ENCODE measurements around the gene KCNQ2.
A peak's percentile ranks its signal among the peaks of the same experiment; 100 is the strongest.

KCNQ2 gene

GRCh38 chr20:63469713-63470101, 2.7 kb downstream of the KCNQ2 start:
- no peak for DNase-seq

DNA sequence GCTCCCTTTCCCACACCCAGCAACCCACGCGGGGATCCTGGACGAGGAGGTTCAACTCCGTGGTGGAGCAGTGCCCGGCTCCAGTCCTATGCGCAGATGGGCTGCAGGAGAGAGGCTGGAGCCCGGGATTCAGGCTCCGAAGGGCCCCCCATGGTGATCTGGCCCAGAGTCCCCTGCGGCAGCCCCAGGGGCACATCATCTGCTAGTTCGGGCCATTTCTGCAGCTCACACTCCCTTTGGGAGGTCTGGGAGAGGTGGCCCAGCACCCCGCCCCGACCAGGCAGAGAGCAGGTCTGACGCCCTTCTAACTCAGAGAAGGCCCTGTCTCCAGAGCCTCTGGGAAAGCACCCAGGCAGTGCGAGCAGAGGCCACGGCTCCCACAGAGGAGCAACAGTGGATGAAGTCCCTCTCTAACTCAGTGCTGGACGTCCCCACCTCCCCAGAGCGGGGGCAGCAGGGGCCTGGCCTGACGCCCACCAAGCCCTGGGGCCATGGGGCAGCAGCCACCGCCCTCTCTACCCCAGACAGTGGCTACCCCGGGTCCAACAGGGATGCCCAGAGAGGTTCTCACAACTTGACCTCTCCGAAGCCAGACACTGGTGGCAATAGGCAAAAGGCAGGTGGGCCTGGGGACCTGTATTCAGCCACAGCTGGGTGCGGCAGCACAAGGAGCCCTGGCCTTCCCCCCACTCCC, 3.3 kb downstream of the KCNQ2 start:
- no peak for DNase-seq

- DNase-seq, result no peak
Measured at GRCh38 chr20:63468421-63468820, 4.0 kb downstream of the KCNQ2 start.

GRCh38 chr20:63467294-63468083, 5.0 kb downstream of the KCNQ2 start:
- no peak for DNase-seq

DNA sequence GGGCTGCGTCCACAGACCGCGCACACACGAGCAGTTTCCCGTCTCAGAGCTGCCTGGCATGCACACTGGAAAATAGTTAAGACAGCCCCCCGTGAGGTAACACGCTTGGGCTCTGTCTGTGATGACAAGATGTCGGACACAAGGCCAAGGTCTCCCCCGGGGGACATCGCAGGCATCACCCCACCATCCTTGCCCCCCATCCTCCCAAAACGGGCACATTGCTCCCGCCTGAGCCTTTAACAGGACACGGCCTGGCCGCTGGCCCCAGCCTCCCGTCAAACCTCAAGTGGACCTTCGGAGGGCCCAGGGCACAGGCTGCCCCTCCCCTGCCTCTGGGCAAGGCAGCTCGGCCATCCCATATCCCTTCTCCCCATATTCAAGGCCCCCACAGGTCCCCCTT, 5.6 kb downstream of the KCNQ2 start:
- DNase-seq, result no peak

- no peak for DNase-seq
Measured at GRCh38 chr20:63466250-63466825, 6.1 kb downstream of the KCNQ2 start.

DNA sequence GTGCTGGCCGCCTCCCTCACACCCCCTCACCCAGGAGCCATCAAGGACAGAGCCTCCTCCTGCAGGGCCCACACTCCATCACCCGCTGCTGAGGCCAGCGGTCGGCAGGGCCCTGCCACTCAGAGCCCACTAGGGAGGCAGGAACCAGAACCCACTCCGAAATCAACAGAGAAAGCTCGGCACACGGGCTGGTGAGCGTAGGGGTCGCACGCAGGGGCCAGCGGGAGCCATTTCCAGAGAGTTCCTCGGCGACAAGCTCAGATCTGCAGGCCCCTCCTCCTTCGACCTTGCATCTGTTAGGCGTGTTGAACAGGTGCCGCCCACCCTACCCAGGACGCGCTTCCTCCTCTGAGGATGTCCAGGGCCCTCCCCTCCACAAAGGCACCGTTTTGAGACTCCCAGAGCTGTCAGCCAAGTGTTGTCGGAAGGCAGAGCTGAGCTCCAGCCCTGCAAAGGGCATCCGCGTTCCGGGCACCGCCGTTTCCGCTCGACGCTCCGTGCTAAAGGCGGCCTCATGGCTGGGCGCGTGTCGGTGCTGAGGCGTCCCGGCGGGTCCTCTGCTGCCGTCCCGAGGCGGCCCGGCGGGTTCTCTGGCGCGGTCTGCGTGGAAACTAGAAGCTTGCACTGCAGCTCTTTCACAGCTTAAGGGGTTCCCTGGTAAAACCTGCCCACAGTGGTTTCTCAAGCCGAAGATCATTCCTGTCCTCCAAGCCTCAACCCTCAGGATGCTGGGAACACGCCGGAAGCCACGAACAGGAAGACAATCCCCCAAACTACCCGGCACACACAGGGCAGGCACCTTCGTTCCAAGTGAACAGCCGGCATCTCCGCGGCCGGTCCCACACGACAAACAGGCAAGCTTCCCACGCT, 6.8 kb downstream of the KCNQ2 start:
- no peak for DNase-seq

DNA sequence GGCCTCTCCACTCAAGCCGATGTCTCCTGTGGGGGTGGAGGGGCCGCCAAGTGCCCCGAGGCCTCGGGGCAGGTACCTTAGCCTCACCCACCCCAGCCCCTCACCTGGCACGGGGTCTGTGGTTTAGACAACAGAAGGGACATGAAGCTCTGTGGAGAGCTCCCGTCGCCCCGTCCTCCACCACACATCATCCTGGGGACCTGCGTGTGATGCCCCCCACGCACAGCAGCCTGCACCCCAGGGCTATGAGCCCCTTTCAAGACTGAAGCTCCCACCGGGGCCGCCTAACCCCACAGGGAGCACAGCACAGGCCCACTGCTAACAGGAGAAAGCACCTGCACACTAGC, 8.2 kb downstream of the KCNQ2 start:
- no peak for DNase-seq

DNA sequence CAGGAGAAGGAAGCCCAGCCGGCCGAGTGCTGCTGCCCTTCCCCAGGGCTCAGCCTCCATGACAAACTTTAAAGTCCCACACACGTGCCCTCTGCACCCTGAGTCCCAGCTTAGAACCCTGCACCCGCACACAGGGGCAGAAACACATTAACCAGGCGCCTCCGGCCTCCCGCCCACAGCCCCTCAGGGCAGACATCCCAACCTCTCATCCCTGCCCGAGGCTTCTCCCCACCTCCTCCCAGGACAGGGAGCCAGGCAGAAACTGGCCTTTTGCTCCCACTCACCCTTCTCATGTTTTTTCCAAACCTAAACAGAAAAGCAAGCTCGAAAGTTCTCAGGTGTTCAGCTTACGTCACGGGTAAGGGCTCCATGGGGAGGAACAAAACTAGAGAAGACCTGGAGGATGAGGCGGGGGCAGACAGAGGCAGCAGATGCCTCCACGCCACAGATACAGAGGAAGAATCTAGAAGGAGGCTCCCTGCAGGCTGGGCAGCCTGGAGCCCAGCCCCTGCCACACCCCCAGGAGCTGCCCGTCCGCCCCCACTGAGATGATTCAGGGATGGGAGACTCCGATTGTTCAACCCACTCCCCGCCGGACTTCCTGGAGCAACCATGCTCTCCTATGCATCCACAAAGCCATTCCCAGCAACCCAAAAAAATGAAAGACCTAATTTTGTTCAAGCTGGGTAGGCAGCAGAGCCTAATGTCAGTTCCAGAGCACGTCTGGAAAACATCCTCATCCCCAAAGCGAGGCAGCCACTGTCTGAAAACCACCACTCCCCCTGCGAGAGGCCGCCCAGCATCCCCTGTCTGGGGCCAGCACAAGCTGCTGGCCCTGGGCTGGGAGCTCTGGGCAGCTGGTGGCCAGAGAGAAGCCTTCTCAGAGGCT, 8.8 kb downstream of the KCNQ2 start:
- no peak for DNase-seq

DNA sequence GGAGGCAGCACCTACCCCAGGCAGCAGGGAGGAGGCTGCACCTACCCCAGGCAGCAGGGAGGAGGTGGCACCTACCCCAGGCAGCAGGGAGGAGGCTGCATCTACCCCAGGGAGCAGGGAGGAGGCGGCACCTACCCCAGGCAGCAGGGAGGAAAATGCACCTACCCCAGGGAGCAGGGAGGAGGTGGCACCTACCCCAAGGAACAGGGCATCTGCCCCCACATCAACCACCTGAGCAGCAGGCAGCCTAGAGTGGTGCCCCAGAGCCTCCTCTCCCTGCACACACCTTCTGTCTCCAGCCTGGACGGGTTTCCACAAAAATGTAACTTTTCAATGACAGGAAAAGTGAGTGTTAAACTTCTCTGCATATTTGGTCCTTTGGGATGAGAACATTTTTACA, 10.2 kb downstream of the KCNQ2 start:
- DNase-seq, result no peak

- DNase-seq, result no peak
Measured at GRCh38 chr20:63461104-63461763, 11.2 kb downstream of the KCNQ2 start.

- DNase-seq, result no peak
Measured at GRCh38 chr20:63459070-63459380, 13.4 kb downstream of the KCNQ2 start.

- no peak for DNase-seq
Measured at GRCh38 chr20:63458170-63459069, 14.0 kb downstream of the KCNQ2 start.

- no peak for DNase-seq
Measured at GRCh38 chr20:63457737-63458136, 14.7 kb downstream of the KCNQ2 start.

DNA sequence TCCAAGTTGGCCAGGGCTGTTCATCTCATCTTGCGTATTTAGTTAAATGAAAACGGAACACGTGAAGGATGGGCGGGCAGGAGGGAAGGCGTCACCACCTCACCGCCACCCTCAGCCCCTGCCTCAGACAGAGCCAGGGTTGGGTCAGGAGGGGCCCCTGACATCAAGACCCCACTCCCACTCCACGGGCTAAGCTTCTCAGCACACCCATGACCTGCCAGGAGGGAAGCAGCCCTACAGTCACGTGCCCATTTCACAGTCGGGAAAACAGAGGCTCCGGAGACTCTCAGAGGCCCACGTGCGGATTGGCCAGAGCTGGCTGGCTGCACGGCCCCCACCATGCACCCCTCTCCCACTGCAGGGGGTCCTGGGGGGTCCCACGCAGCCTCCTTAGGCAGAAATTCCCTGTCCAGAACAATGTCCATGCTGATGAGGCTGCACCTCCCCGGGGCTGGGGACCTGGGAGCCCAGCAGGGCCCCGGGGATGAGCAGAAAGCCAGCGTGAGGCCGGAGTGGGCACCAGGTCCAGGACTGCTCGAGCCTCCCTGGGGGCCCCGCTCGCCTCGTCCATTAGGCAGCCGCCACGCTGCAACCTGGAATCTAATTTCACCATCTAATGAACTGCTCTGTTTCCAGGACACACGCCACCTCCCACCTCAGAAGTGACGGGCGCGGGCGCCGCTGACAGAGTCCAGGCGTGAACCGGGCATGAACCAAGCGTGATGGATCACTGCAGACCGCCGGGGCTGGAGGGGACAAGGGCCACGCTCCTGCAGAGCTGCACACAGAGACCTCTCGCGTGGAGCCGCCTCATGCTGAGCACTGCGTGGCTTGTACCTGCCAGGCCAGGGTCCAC, 15.8 kb downstream of the KCNQ2 start:
- DNase-seq, result no peak

DNA sequence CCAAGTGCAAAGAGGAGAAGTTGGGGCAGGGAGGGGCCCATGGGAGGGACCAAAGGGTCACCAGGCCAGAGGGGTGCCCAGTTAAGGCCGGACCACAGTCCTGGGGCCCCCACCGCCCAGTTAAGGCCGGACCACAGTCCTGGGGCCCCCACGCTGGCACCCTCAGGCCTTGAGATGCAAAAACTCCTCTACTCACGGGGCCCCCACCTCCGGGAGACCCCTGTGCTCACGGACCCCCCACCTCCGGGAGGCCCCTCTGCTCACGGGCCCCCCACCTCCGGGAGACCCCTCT, 16.9 kb downstream of the KCNQ2 start:
- no peak for DNase-seq

- DNase-seq, result peak; percentile 79
Measured at GRCh38 chr20:63454731-63455567, 17.5 kb downstream of the KCNQ2 start.

DNA sequence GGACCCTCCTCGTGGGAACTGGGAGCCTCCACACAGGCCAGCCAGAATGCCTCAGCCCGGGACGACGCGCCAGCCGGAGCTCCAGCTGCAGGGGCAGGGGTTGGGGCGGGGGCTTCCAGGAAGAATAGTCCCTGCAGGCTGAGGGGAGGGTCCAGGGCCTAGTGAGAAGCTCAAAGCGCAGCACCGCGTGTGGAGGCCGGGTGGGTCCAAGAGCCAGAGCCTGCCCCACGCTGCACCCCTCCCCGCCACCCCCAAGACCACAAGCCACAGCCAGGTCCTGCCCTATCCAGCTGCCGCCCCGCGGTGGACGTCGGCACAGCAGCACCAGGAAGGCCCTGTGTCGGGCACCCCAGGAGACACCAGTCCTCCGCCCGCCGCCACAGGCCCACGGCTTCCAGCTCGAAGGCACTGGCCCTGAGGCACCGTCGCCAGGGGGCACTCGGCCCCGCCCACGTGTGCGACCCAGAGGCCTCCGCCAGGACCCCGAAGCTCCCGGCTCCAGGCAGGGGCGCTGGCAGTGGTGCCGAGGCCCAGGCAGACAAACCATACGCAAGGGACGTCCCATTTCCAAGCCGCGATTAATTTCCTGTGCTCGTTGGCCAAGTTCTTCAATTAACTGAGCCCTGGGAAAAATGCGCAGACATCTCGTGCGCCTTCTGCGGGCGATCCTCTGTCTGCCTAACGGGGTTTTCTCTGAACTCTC, 19.5 kb downstream of the KCNQ2 start:
- no peak for DNase-seq

Data from NCI-H1105 treated with DMSO at 0.1 percent for 48 hours (cell line).